ENCODE data around the gene CLINT1. TPM values are rescaled to one million over a fixed set of nuclear protein-coding genes. Genes with fewer than 3 reads are reported as not detected.

CLINT1 gene
- total and polyA plus RNA-seq, 4 donors: 39.7 to 171 (median 66.2) TPM

- Histone ChIP-seq H3K9me3 (ENCODE audit: control insufficient read depth in 4 of 4, insufficient read depth in 3 of 4, low read length in 3 of 4) (no peaks in the 10 kb centered on the region), H3K4me3 (no peak overlapping the region), H3K4me1 (ENCODE audit: control insufficient read depth in 5 of 5, insufficient read depth in 5 of 5, low read length in 5 of 5) (no peaks in the 10 kb centered on the region), H3K27ac (ENCODE audit: low read depth in 1 of 2, low read length in 1 of 2) (no peak overlapping the region), H3K36me3 (ENCODE audit: control insufficient read depth in 4 of 4, insufficient read depth in 4 of 4, low read length in 4 of 4) (peaks cover 14 to 18% (median 16%) of the 10 kb centered on the region in 4 donors), H3K27me3 (ENCODE audit: control insufficient read depth in 3 of 3, insufficient read depth in 3 of 3, low read length in 2 of 3) (no peaks in the 10 kb centered on the region), H3K9ac (ENCODE audit: insufficient read depth in 1 of 2, low read length in 2 of 2) (no peak overlapping the region)
- ATAC-seq (ENCODE audit: insufficient read depth, low FRiP score) (no peak), DNase-seq (no peak)
- TF ChIP-seq CTCF (IDR thresholded peaks at IDR 0.05; ENCODE audit: control extremely low read depth, extremely low read depth): no peak
- WGBS, 2 donors: 95 to 97% methylated on average over 3 of the region's 3 CpGs
Measured at GRCh38 chr5:157756122-157756521, 102.8 kb downstream of the CLINT1 start.

GRCh38 chr5:157750320-157750719 is 108.6 kb downstream of the CLINT1 start:
- H3K4me3 ChIP-seq: no peak overlapping the region
- H3K36me3 ChIP-seq (ENCODE audit: control insufficient read depth in 4 of 4, insufficient read depth in 4 of 4, low read length in 4 of 4): peaks cover 5 to 15% (median 7%) of the 10 kb centered on the region in 4 donors
- H3K9me3 ChIP-seq (ENCODE audit: control insufficient read depth in 4 of 4, insufficient read depth in 3 of 4, low read length in 3 of 4): no peaks in the 10 kb centered on the region
- no peak for TF ChIP-seq CTCF (IDR thresholded peaks at IDR 0.05; ENCODE audit: control extremely low read depth, extremely low read depth)
- WGBS, 2 donors: 96 to 97% methylated on average over 1 of the region's 1 CpG
- no peak overlapping the region for H3K27ac ChIP-seq (ENCODE audit: low read depth in 1 of 2, low read length in 1 of 2)
- no peak overlapping the region for H3K9ac ChIP-seq (ENCODE audit: insufficient read depth in 1 of 2, low read length in 2 of 2)
- no peak for DNase-seq
- H3K4me1 ChIP-seq (ENCODE audit: control insufficient read depth in 5 of 5, insufficient read depth in 5 of 5, low read length in 5 of 5): peaks cover 0 to under 1% (median 0%) of the 10 kb centered on the region in 5 donors
- no peak for ATAC-seq (ENCODE audit: insufficient read depth, low FRiP score)
- no peaks in the 10 kb centered on the region for H3K27me3 ChIP-seq (ENCODE audit: control insufficient read depth in 3 of 3, insufficient read depth in 3 of 3, low read length in 2 of 3)

- 86% methylated on average over 11 of the region's 11 CpGs for WGBS, 2 donors
- Histone ChIP-seq H3K4me3 (no peak overlapping the region), H3K4me1 (ENCODE audit: control insufficient read depth in 5 of 5, insufficient read depth in 5 of 5, low read length in 5 of 5) (peaks cover 4 to 8% (median 5%) of the 10 kb centered on the region in 5 donors), H3K36me3 (ENCODE audit: control insufficient read depth in 4 of 4, insufficient read depth in 4 of 4, low read length in 4 of 4) (peaks cover 0 to 11% (median 1%) of the 10 kb centered on the region in 4 donors), H3K27ac (ENCODE audit: low read depth in 1 of 2, low read length in 1 of 2) (no peak overlapping the region), H3K9me3 (ENCODE audit: control insufficient read depth in 4 of 4, insufficient read depth in 3 of 4, low read length in 3 of 4) (no peaks in the 10 kb centered on the region), H3K9ac (ENCODE audit: insufficient read depth in 1 of 2, low read length in 2 of 2) (no peak overlapping the region), H3K27me3 (ENCODE audit: control insufficient read depth in 3 of 3, insufficient read depth in 3 of 3, low read length in 2 of 3) (no peaks in the 10 kb centered on the region)
- no peak for ATAC-seq (ENCODE audit: insufficient read depth, low FRiP score)
- DNase-seq: no peak
- no peak for TF ChIP-seq CTCF (IDR thresholded peaks at IDR 0.05; ENCODE audit: control extremely low read depth, extremely low read depth)
Measured at GRCh38 chr5:157749462-157749799, 109.5 kb downstream of the CLINT1 start.
